Mucosa of rectum (tissue), 2 donors: ENCODE measurements around the gene DPM3.
A peak's percentile ranks its signal among the peaks of the same experiment; 100 is the strongest.

Experiments used
- H3K27ac ChIP-seq, 2 donors: one replicate each; pipeline ENCODE4 v1.7.0; 2013; ENCODE audit warnings: inconsistent platforms in 2 of 2, low read depth in 2 of 2, low read length in 2 of 2
- H3K27me3 ChIP-seq, 2 donors: one replicate each; pipeline ENCODE4 v1.7.0; 2013; ENCODE audit warnings: low read length in 2 of 2; ENCODE audit not compliant: control insufficient read depth in 2 of 2, insufficient read depth in 2 of 2
- H3K36me3 ChIP-seq, 2 donors: one replicate each; pipeline ENCODE4 v1.7.0; 2013; ENCODE audit warnings: low read length in 2 of 2; ENCODE audit not compliant: control insufficient read depth in 2 of 2, insufficient read depth in 2 of 2
- H3K4me1 ChIP-seq, 2 donors: one replicate each; pipeline ENCODE4 v1.7.0; 2013; ENCODE audit warnings: low read length in 2 of 2, mild to moderate bottlenecking in 1 of 2; ENCODE audit not compliant: control insufficient read depth in 2 of 2, insufficient read depth in 2 of 2
- H3K4me3 ChIP-seq, 2 donors: one replicate each; pipeline ENCODE4 v1.7.0; 2013; ENCODE audit warnings: low read length in 2 of 2
- H3K9ac ChIP-seq, 2 donors: one replicate each; pipeline ENCODE4 v1.7.0; 2013; ENCODE audit warnings: low read length in 2 of 2, low read depth in 1 of 2, mild to moderate bottlenecking in 1 of 2
- H3K9me3 ChIP-seq, 2 donors: one replicate each; pipeline ENCODE4 v1.7.0; 2013; ENCODE audit warnings: low read length in 2 of 2; ENCODE audit not compliant: control insufficient read depth in 2 of 2
- donor health status: healthy.
- donor health status: Normal muscosa, but diverticular disease.

DPM3 gene

DNA sequence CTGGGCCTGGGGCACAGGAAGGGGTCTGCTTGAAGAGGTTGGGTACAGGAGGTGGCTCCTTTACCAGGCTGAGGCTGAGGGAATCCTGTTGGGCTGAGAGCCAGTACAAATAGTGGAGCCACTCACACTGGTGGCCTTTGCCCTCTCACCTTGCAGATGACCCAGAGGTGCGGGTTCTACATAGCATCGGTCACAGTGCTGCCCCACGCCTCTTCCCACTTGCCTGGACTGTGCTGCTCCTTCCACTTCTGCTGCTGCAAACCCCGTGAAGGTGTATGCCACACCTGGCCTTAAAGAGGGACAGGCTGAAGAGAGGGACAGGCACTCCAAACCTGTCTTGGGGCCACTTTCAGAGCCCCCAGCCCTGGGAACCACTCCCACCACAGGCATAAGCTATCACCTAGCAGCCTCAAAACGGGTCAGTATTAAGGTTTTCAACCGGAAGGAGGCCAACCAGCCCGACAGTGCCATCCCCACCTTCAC, 6.5 kb downstream of the DPM3 start:
- Histone ChIP-seq H3K4me1 (peaks cover 45 to 73% of the 10 kb centered on the region in 2 donors), H3K4me3 (peak overlapping the region in 1 of 2 donors; percentile 86), H3K27ac (peak overlapping the region; percentile 97 to 100), H3K36me3 (peaks cover 25 to 28% of the 10 kb centered on the region in 2 donors), H3K9ac (peak overlapping the region; percentile 65 to 96), H3K9me3 (no peaks in the 10 kb centered on the region), H3K27me3 (no peaks in the 10 kb centered on the region)

DNA sequence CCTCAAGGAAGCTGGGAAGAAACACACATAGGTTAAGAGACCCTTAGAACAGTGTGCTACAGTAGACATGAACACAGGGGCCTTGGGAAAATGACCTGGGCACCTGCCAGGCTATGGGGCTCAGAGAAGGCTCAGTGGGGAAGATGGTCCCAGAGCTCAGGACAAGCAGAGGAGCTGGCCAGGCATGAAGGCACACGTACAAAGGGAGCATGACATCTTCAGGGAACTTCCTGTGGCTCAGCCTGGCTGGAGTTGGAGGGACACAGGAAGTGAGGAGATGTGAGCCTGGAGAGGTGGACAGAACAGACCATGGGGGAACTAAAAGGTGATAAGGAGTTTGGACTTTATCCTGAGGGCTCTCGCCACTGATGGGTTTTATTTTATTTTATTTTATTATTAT, 8.5 kb downstream of the DPM3 start:
- Histone ChIP-seq H3K4me1 (peaks cover 47 to 70% of the 10 kb centered on the region in 2 donors), H3K9ac (peak overlapping the region in 1 of 2 donors; percentile 99), H3K27me3 (peaks cover 3 to 4% of the 10 kb centered on the region in 2 donors), H3K9me3 (no peaks in the 10 kb centered on the region), H3K4me3 (peak overlapping the region in 1 of 2 donors; percentile 84), H3K36me3 (peaks cover 25% of the 10 kb centered on the region in 2 donors), H3K27ac (peak overlapping the region in 1 of 2 donors; percentile 97)

DNA sequence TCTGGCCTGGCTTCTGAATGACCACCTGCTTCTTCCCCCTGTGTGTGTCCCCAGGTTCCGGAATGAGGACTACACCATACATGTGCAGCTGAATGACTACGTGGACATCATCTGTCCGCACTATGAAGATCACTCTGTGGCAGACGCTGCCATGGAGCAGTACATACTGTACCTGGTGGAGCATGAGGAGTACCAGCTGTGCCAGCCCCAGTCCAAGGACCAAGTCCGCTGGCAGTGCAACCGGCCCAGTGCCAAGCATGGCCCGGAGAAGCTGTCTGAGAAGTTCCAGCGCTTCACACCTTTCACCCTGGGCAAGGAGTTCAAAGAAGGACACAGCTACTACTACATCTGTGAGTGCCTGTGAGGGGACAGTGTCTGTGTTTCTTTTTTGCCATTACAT, 9.0 kb downstream of the DPM3 start:
- H3K4me1 ChIP-seq = peaks cover 49 to 72% of the 10 kb centered on the region in 2 donors
- peaks cover 25% of the 10 kb centered on the region in 2 donors for H3K36me3 ChIP-seq
- H3K4me3 ChIP-seq = peak overlapping the region; percentile 4 to 84

DNA sequence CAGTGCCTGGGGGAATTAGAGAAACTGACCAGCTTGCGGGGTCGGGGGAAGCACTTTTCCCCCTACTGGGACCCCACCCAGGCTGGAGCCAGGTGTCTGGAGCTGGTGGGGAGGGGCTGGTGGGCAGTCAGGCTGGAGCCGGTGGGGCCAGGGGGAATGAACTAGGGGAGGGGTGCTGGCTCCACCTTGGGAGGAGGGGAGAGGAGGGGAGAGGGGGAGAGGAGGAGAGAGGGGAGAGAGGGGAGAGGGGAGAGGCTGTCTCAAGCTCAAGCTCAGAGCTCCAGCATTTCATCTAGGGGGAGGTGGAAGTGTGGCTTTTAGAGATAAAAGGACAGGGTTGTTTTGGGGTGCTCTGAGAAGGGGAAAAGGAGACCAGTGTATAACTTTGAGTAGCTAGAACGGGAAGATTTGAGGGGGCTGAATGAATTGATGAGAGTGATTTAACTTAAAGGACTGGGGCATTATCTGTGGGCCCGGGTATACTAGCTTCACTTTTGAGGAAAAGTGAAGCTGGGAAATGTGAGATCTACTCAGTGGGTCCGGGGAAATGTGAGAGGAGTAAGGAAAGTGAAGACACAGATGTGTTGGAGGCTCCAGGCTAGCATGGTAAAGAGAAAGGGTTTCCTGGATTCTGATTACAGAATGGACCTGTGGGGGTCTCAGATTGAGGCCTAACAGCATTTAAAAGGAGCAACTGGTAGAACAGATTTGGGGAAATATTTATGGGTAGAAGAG, 9.9 kb downstream of the DPM3 start:
- Histone ChIP-seq H3K4me3 (peak overlapping the region; percentile 84 to 99), H3K27me3 (peaks cover 3 to 6% of the 10 kb centered on the region in 2 donors), H3K27ac (peak overlapping the region; percentile 83 to 97), H3K9ac (peak overlapping the region; percentile 80 to 99), H3K4me1 (peaks cover 56 to 80% of the 10 kb centered on the region in 2 donors), H3K36me3 (peaks cover 25% of the 10 kb centered on the region in 2 donors), H3K9me3 (no peaks in the 10 kb centered on the region)

More for the DNA sequence above, 9.0 kb downstream of the DPM3 start:
- Histone ChIP-seq H3K27me3 (peaks cover 3 to 6% of the 10 kb centered on the region in 2 donors), H3K9ac (peak overlapping the region in 1 of 2 donors; percentile 99), H3K27ac (peak overlapping the region in 1 of 2 donors; percentile 97), H3K9me3 (no peaks in the 10 kb centered on the region)

DNA sequence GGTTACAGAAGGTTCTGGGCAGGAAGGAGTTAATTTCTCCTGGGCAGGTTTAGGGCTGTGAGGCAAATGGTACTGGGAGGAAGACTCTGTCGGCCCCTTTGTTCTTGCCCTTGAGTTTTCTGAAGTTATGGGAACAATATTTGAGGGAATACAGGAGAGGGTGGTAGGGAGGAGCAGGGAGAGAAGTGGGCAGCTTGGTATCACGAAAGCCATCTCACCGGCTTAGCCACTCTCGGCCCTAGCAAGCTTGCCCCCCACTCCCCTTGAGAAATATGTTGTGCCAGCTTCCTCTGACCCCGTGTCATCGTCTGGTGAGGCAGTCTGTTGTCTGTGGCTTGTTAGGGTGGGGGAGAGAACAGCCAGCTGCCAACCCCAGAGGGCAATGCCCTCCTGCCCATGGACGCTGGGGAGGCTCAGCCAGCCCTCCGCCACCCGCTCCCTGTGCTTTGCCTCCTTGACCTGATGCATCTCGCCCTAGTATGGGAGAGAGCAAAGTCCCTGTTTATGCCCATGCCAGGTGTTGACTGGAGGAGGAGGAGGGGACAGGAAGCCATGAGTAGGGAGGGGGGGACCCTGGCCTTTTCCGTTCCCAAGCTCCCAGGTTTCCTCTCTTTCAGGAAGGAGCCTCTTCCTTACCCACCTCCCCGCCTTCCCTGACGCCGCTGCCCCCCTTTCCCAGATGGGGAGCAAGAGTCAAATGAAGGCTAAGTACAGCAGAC, 11.4 kb downstream of the DPM3 start:
- H3K27ac ChIP-seq = peak overlapping the region; percentile 83 to 97

DNA sequence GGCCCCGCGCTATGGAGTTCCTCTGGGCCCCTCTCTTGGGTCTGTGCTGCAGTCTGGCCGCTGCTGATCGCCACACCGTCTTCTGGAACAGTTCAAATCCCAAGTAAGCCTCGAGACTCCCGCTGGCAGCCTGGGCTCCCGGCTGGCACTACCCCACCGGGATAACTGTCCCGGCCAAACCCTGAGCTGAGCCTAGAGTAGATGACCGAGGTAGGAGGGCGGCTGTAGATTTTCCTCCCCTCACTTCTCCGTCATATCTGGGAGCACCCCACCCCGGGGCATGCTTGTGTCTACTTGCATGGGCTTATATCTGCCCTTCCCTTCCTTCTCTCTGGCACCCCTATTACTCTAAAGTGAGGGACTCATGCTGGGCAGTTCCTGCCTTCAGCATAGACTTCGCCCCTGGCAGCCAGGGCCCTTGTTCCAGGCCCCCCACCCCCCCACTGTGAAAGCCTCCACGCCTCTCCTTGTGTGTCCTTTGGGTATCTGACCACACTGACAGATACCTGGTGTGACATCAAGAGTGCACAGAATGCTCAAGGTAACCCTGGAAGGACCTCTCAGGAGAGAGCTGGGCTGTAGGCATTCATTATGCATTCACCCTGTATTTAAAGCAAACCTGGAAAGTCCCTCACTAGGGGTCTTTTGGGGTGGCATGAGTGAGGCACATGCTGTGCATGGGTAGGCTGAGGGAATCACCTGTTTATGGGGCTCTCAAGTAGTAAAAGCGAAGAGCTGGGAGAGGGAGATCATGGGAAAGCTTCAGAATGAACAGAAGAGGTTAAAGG, 12.2 kb downstream of the DPM3 start:
- Histone ChIP-seq H3K36me3 (peaks cover 11 to 14% of the 10 kb centered on the region in 2 donors), H3K9me3 (no peaks in the 10 kb centered on the region), H3K9ac (peak overlapping the region; percentile 97 to 99), H3K27ac (peak overlapping the region; percentile 83 to 97), H3K4me1 (peaks cover 51 to 75% of the 10 kb centered on the region in 2 donors), H3K4me3 (peak overlapping the region; percentile 84 to 99), H3K27me3 (peaks cover 3 to 6% of the 10 kb centered on the region in 2 donors)

More for the DNA sequence above, 11.4 kb downstream of the DPM3 start:
- Histone ChIP-seq H3K9ac (peak overlapping the region; percentile 97 to 99), H3K4me1 (peaks cover 58 to 79% of the 10 kb centered on the region in 2 donors), H3K9me3 (no peaks in the 10 kb centered on the region), H3K36me3 (peaks cover 18 to 21% of the 10 kb centered on the region in 2 donors), H3K27me3 (peaks cover 3 to 6% of the 10 kb centered on the region in 2 donors), H3K4me3 (peak overlapping the region; percentile 84 to 99)

DNA sequence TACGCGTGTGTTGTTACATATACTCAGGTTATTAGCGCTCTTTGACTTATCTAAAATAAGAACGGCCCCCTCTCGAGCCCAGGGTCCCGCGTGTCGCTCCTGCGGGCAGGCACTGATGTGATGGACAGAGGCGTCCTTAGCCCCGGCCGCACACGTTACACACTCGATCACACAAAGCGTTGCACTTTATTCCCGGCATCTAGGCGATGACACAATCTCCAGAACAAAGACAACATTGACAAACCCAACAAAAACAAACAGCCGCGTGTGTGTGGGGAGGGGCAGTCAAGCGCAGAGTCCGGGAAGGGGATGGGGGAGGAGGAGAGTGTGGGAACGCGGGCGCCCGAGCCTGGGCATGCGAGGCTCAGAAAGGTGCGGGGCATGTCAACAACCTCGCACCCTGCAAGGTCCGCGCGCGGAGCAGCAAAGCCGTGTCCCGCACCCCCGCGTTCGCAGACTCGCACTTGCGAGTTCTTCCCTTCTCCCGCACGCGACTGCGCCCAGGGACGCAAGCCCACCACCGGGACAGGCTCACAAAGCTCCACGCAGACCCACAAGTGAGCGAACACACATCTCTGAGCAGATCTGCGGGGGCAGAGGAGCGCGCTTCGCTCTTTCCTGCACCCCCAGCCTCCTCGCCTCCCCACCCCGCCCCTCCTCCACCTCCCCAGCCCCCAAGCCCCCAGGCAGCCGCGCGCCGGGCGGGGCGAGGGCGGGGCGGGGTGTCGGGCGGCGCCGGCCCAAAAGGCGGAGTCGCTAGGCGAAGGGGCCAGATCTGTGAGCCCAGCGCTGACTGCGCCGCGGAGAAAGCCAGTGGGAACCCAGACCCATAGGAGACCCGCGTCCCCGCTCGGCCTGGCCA, 13.0 kb downstream of the DPM3 start, which contains the start of gene EFNA1:
Gene EFNA1 (plus strand): TSS at position 772 of the 862 bp plus-strand sequence. CDS start 102 bp downstream, outside the sequence.
- H3K27me3 ChIP-seq = peaks cover 3 to 6% of the 10 kb centered on the region in 2 donors
- peak within 1 kb of the TSS; percentile 83 to 97 for H3K27ac ChIP-seq

DNA sequence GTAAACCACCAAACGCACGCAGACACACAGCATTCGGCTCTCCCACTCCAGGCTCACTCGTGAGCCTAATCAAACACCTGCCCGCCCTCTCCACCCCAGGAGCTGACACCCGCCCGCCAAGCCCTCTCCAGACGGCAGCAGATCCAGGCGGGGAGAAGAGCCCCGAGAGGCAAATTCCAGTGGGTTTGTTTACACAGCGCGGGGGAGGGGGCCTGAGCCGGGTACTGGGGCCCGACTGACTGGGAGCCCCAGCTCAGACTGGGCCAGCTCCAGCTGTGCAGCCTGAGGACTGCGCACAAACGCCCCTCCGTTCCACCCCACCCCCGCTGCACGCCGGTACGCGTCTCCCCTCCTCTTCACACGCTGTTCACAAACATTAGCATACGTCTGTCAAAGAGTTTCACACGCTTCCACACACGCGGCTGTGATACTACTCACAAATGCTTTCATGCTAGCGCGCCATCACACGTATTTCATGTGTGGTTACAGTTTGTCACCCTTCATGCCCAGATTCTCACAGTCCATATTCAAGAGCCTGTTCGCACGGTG, 13.7 kb downstream of the DPM3 start:
- Histone ChIP-seq H3K27me3 (peaks cover 3 to 6% of the 10 kb centered on the region in 2 donors), H3K4me3 (peak overlapping the region; percentile 75 to 83), H3K9ac (peak overlapping the region; percentile 72 to 99), H3K4me1 (peaks cover 50 to 71% of the 10 kb centered on the region in 2 donors), H3K9me3 (no peaks in the 10 kb centered on the region), H3K27ac (peak overlapping the region; percentile 83 to 97), H3K36me3 (peaks cover 5 to 9% of the 10 kb centered on the region in 2 donors)

More for the DNA sequence above, 13.0 kb downstream of the DPM3 start, which contains the start of gene EFNA1:
- H3K4me3 ChIP-seq = peak within 1 kb of the TSS; percentile 84 to 99
- H3K9ac ChIP-seq = peak within 1 kb of the TSS; percentile 97 to 99
- peaks cover 8 to 13% of the 10 kb centered on the region in 2 donors for H3K36me3 ChIP-seq
- no peaks in the 10 kb centered on the region for H3K9me3 ChIP-seq
- peaks cover 50 to 74% of the 10 kb centered on the region in 2 donors for H3K4me1 ChIP-seq
